ENCODE measurements around the gene KRTAP10-4.
"Not testable (repeated sequence)": the region's sequence is repeated elsewhere in the genome, so short reads cannot be mapped to it uniquely, and the experiment has no call there.

- not testable (repeated sequence) for TF ChIP-seq ZNF274 (IDR thresholded peaks at IDR 0.05; ENCODE audit: insufficient read depth, insufficient read length); PKNOX1 (IDR thresholded peaks at IDR 0.05); SIN3A (IDR thresholded peaks at IDR 0.05; ENCODE audit: low read depth, low read length); EP300 (IDR thresholded peaks at IDR 0.05; ENCODE audit: borderline replicate concordance in 1 of 2, control insufficient read depth in 1 of 2, low read depth in 2 of 2, low read length in 2 of 2); LARP7 (IDR thresholded peaks at IDR 0.05); POLR2AphosphoS2 (IDR thresholded peaks at IDR 0.05; ENCODE audit: low read depth, low read length); CTCF (IDR thresholded peaks at IDR 0.05 in 2 of 3, conservative IDR thresholded peaks at IDR 0.05 in 1 of 3; ENCODE audit: control insufficient read depth in 2 of 3, extremely low read depth in 1 of 3, insufficient read depth in 1 of 3, low read depth in 3 of 3, low read length in 3 of 3); GABPA (IDR thresholded peaks at IDR 0.05; ENCODE audit: low read depth); MTA3 (IDR thresholded peaks at IDR 0.05; ENCODE audit: borderline replicate concordance, low read length); BCL3 (IDR thresholded peaks at IDR 0.05; ENCODE audit: borderline replicate concordance, insufficient read depth, low read depth, low read length, poor library complexity, severe bottlenecking); SREBF2 (IDR thresholded peaks at IDR 0.05; ENCODE audit: low read length)
Observed at GRCh38 chr21:44600118-44600978, 26.8 kb downstream of the KRTAP10-4 start, which contains the start of gene KRTAP10-7.

All from GM12878 (cell line).